Measurements from ENCODE around the gene BUD23.
"Not testable (repeated sequence)": the region's sequence is repeated elsewhere in the genome, so short reads cannot be mapped to it uniquely, and the experiment has no call there.

Gene BUD23

DNA sequence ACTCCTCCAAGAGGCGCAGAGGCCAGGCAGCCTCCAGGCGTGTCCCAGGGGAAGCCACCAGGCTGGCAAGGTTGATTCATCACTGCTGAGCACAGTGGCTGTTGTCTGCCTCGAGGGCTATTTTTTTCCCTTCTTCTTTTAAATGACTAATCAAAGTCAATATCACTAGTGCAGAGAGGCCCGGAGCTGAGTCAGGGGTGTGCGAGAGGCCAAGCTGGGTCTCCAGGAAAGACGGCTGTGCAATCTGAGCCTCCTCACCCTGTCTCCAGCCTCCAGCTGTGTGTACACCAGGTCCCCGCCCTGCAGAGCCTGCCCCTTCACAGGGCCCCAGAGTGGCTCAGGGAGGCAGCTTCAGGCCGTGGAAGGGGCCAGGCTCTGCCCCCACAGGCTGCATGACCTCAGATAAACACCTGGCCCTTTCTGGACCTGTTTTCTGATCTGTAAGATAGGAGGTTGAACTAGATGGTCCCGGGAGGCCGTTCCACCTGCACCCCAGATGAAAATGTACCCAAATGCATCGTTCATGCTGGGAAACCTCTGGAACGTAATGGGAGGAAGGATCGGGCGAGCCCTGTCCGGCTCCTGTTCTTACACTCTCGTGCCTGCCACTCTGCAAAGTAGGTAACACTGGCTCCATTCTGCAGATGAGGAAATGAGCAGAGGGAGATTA lies 32.4 kb downstream of the BUD23 start:
- Histone ChIP-seq H3K9me3 (ENCODE audit: insufficient read depth, low read depth, low read length) (no peaks in the 10 kb centered on the region), H3K27ac (ENCODE audit: low read depth, low read length) (no peak overlapping the region), H3K4me1 (ENCODE audit: insufficient read depth, low read length) (no peaks in the 10 kb centered on the region), H3K4me3 (ENCODE audit: low read length) (no peak overlapping the region), H3K27me3 (ENCODE audit: insufficient read depth, low read length) (peaks cover 24% of the 10 kb centered on the region), H3K36me3 (ENCODE audit: insufficient read depth, low read length) (no peaks in the 10 kb centered on the region), H3K9ac (ENCODE audit: low read depth, low read length) (no peak overlapping the region)
- WGBS: 86% methylated on average over 16 of the region's 16 CpGs

- H3K9me3 ChIP-seq (ENCODE audit: insufficient read depth, low read depth, low read length): no peaks in the 10 kb centered on the region
- H3K27ac ChIP-seq (ENCODE audit: low read depth, low read length): no peak overlapping the region
- H3K36me3 ChIP-seq (ENCODE audit: insufficient read depth, low read length): no peaks in the 10 kb centered on the region
- 90% methylated on average over 4 of the region's 4 CpGs for WGBS
- no peaks in the 10 kb centered on the region for H3K4me1 ChIP-seq (ENCODE audit: insufficient read depth, low read length)
- no peak overlapping the region for H3K4me3 ChIP-seq (ENCODE audit: low read length)
- peaks cover 24% of the 10 kb centered on the region for H3K27me3 ChIP-seq (ENCODE audit: insufficient read depth, low read length)
- no peak overlapping the region for H3K9ac ChIP-seq (ENCODE audit: low read depth, low read length)
These were observed 33.0 kb downstream of the BUD23 start for GRCh38 chr7:73716318-73716890.

GRCh38 chr7:73717025-73717807 lies 33.8 kb downstream of the BUD23 start:
- 90% methylated on average over 13 of the region's 13 CpGs for WGBS
- no peak overlapping the region for H3K4me3 ChIP-seq (ENCODE audit: low read length)
- no peaks in the 10 kb centered on the region for H3K4me1 ChIP-seq (ENCODE audit: insufficient read depth, low read length)
- no peaks in the 10 kb centered on the region for H3K9me3 ChIP-seq (ENCODE audit: insufficient read depth, low read depth, low read length)
- peaks cover 24% of the 10 kb centered on the region for H3K27me3 ChIP-seq (ENCODE audit: insufficient read depth, low read length)
- H3K36me3 ChIP-seq (ENCODE audit: insufficient read depth, low read length): no peaks in the 10 kb centered on the region
- H3K9ac ChIP-seq (ENCODE audit: low read depth, low read length): no peak overlapping the region
- H3K27ac ChIP-seq (ENCODE audit: low read depth, low read length): no peak overlapping the region

DNA sequence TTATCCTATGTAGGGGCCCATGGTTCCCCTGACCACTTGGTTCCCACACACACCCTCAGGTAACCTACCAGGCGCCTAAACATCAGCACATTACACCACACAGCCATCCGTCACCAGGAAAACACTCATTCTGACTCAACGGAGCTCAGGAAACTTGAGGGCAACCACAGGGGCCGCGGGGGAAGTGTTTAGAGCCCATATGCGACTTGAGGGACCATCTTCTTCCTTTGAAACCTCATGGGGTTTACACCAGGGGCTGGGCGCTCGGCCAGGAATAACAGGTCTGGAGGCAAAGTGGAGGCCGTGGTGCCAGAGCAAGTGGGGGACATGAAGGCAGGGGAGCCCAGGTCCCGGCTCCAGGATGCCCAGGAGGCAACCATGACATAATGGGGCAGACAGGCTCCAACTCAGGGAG lies 34.6 kb downstream of the BUD23 start:
- 0 out of 2 replicates have a peak overlapping the region, but pooled peaks have one; percentile 88 for H3K4me3 ChIP-seq (ENCODE audit: low read length)
- H3K9ac ChIP-seq (ENCODE audit: low read depth, low read length): no peak overlapping the region
- H3K9me3 ChIP-seq (ENCODE audit: insufficient read depth, low read depth, low read length): no peaks in the 10 kb centered on the region
- no peaks in the 10 kb centered on the region for H3K4me1 ChIP-seq (ENCODE audit: insufficient read depth, low read length)
- H3K27me3 ChIP-seq (ENCODE audit: insufficient read depth, low read length): peaks cover 24% of the 10 kb centered on the region
- 84% methylated on average over 10 of the region's 10 CpGs for WGBS
- H3K36me3 ChIP-seq (ENCODE audit: insufficient read depth, low read length): no peaks in the 10 kb centered on the region
- H3K27ac ChIP-seq (ENCODE audit: low read depth, low read length): no peak overlapping the region

GRCh38 chr7:73718438-73718881 lies 35.1 kb downstream of the BUD23 start:
- Histone ChIP-seq H3K27me3 (ENCODE audit: insufficient read depth, low read length) (peaks cover 24% of the 10 kb centered on the region), H3K4me3 (ENCODE audit: low read length) (peak overlapping the region; percentile 88), H3K9me3 (ENCODE audit: insufficient read depth, low read depth, low read length) (no peaks in the 10 kb centered on the region), H3K4me1 (ENCODE audit: insufficient read depth, low read length) (no peaks in the 10 kb centered on the region), H3K27ac (ENCODE audit: low read depth, low read length) (no peak overlapping the region), H3K9ac (ENCODE audit: low read depth, low read length) (no peak overlapping the region), H3K36me3 (ENCODE audit: insufficient read depth, low read length) (no peaks in the 10 kb centered on the region)
- WGBS: 65% methylated on average over 7 of the region's 9 CpGs

GRCh38 chr7:73718905-73719805 lies 35.8 kb downstream of the BUD23 start, which contains the start of gene STX1A:
TSS of gene STX1A (minus strand) at chr7:73719669. CDS start at chr7:73719631, 38 bp downstream.
- Histone ChIP-seq H3K9ac (ENCODE audit: low read depth, low read length) (peak within 1 kb of the TSS; percentile 61), H3K36me3 (ENCODE audit: insufficient read depth, low read length) (no peaks in the 10 kb centered on the region), H3K27ac (ENCODE audit: low read depth, low read length) (no peak within 1 kb of the TSS), H3K4me1 (ENCODE audit: insufficient read depth, low read length) (no peaks in the 10 kb centered on the region), H3K9me3 (ENCODE audit: insufficient read depth, low read depth, low read length) (no peaks in the 10 kb centered on the region), H3K4me3 (ENCODE audit: low read length) (peak within 1 kb of the TSS; percentile 88), H3K27me3 (ENCODE audit: insufficient read depth, low read length) (peaks cover 24% of the 10 kb centered on the region)
- 2% methylated on average over 90 of the region's 96 CpGs for WGBS

GRCh38 chr7:73719806-73720169 lies 36.4 kb downstream of the BUD23 start:
- H3K27me3 ChIP-seq (ENCODE audit: insufficient read depth, low read length): peaks cover 24% of the 10 kb centered on the region
- no peaks in the 10 kb centered on the region for H3K36me3 ChIP-seq (ENCODE audit: insufficient read depth, low read length)
- no peak overlapping the region for H3K9ac ChIP-seq (ENCODE audit: low read depth, low read length)
- H3K27ac ChIP-seq (ENCODE audit: low read depth, low read length): no peak overlapping the region
- H3K4me1 ChIP-seq (ENCODE audit: insufficient read depth, low read length): no peaks in the 10 kb centered on the region
- no peaks in the 10 kb centered on the region for H3K9me3 ChIP-seq (ENCODE audit: insufficient read depth, low read depth, low read length)
- 12% methylated on average over 16 of the region's 16 CpGs for WGBS
- peak overlapping the region; percentile 88 for H3K4me3 ChIP-seq (ENCODE audit: low read length)

DNA sequence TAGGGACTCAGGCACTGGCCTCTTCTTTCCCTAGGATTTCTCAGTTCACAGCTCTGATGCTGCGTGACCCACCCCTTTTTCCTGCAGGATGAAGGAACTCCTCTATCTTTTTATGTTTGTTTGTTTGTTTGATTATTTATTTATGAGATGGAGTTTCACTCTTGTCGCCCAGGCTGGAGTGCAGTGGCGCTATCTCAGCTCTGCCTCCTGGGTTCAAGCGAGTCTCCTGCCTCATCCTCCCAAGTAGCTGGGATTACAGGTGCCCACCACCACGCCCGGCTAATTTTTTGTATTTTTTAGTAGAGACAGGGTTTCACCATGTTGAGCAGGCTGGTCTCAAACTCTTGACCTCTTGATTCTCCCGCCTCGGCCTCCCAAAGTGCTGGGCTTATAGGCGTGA lies 37.0 kb downstream of the BUD23 start:
- not testable (repeated sequence) for H3K4me3 ChIP-seq (ENCODE audit: low read length); H3K9ac ChIP-seq (ENCODE audit: low read depth, low read length); H3K27ac ChIP-seq (ENCODE audit: low read depth, low read length); H3K36me3 ChIP-seq (ENCODE audit: insufficient read depth, low read length); H3K4me1 ChIP-seq (ENCODE audit: insufficient read depth, low read length); H3K9me3 ChIP-seq (ENCODE audit: insufficient read depth, low read depth, low read length)
- WGBS: 96% methylated on average over 9 of the region's 9 CpGs
- H3K27me3 ChIP-seq (ENCODE audit: insufficient read depth, low read length): peaks cover 24% of the 10 kb centered on the region

GRCh38 chr7:73721377-73721817 lies 38.0 kb downstream of the BUD23 start:
- 91% methylated on average over 3 of the region's 3 CpGs for WGBS
- Histone ChIP-seq H3K4me3 (ENCODE audit: low read length) (no peak overlapping the region), H3K9me3 (ENCODE audit: insufficient read depth, low read depth, low read length) (no peaks in the 10 kb centered on the region), H3K9ac (ENCODE audit: low read depth, low read length) (no peak overlapping the region), H3K36me3 (ENCODE audit: insufficient read depth, low read length) (no peaks in the 10 kb centered on the region), H3K27ac (ENCODE audit: low read depth, low read length) (no peak overlapping the region), H3K4me1 (ENCODE audit: insufficient read depth, low read length) (no peaks in the 10 kb centered on the region), H3K27me3 (ENCODE audit: insufficient read depth, low read length) (peaks cover 24% of the 10 kb centered on the region)

GRCh38 chr7:73722182-73722581 lies 38.8 kb downstream of the BUD23 start:
- not testable (repeated sequence) for H3K36me3 ChIP-seq (ENCODE audit: insufficient read depth, low read length); H3K9me3 ChIP-seq (ENCODE audit: insufficient read depth, low read depth, low read length); H3K27ac ChIP-seq (ENCODE audit: low read depth, low read length); H3K4me3 ChIP-seq (ENCODE audit: low read length); H3K9ac ChIP-seq (ENCODE audit: low read depth, low read length); H3K4me1 ChIP-seq (ENCODE audit: insufficient read depth, low read length)
- peaks cover 24% of the 10 kb centered on the region for H3K27me3 ChIP-seq (ENCODE audit: insufficient read depth, low read length)
- WGBS: 84% methylated on average over 4 of the region's 4 CpGs

All from HUES64 (cell line).